ENCODE results near the gene MAGI1.
"Not testable (repeated sequence)": the region's sequence is repeated elsewhere in the genome, so short reads cannot be mapped to it uniquely, and the experiment has no call there.

DNA sequence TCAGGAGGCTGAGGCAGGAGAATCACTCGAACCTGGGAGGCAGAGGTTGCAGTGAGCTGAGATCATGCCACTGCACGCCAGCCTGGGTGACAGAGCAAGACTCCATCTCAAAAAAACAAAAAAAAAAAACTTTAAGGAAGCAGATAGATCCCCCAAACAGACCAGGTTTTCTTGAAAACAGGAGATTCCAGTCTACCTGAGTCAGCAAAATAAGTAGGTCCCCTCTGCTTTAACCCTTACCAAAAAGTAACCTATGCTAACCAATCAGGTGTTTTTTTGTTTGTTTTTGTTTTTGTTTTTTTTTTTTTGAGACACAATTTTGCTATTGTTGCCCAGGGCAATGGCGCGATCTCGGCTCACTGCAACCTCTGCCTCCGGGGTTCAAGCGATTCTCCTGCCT is 179.1 kb downstream of the MAGI1 start:
- not testable (repeated sequence) for TF ChIP-seq CTCF (conservative IDR thresholded peaks at IDR 0.05); ZFX (IDR thresholded peaks at IDR 0.05)

Data from C4-2B (cell line).